ENCODE data around the gene RASGRF1. TPM values are rescaled to one million over a fixed set of nuclear protein-coding genes. Genes with fewer than 3 reads are reported as not detected.

The RASGRF1 gene
- total RNA-seq, 1 donor, result under 0.01 TPM

- H3K9me3 ChIP-seq (ENCODE audit: low read depth, low read length), result no peaks in the 10 kb centered on the region
- H2AFZ ChIP-seq (ENCODE audit: low read length), result no peak overlapping the region
- TF ChIP-seq CTCF (IDR thresholded peaks at IDR 0.05; ENCODE audit: extremely low read depth, low read depth, low read length), result no peak
- no peak overlapping the region for H3K4me2 ChIP-seq (ENCODE audit: insufficient read depth, low read length)
- no peak overlapping the region for H3K4me3 ChIP-seq (ENCODE audit: insufficient read depth, low read length)
- H3K36me3 ChIP-seq (ENCODE audit: insufficient read depth, low read length), result no peaks in the 10 kb centered on the region
- H4K20me1 ChIP-seq (ENCODE audit: insufficient read depth, low read length), result no peaks in the 10 kb centered on the region
- peaks cover 10% of the 10 kb centered on the region for H3K27me3 ChIP-seq (ENCODE audit: insufficient read depth, low read length)
- no peak for DNase-seq (ENCODE audit: insufficient read length, low spot score, missing footprints)
- H3K79me2 ChIP-seq (ENCODE audit: insufficient read depth, low read length), result no peaks in the 10 kb centered on the region
- H3K27ac ChIP-seq (ENCODE audit: low read depth, low read length), result no peak overlapping the region
- H3K4me1 ChIP-seq (ENCODE audit: insufficient read depth, low read length), result no peaks in the 10 kb centered on the region
Measured at GRCh38 chr15:79030470-79030869, 60.1 kb downstream of the RASGRF1 start.

GRCh38 chr15:79028411-79028964, 62.1 kb downstream of the RASGRF1 start:
- no peak for DNase-seq (ENCODE audit: insufficient read length, low spot score, missing footprints)
- H3K4me3 ChIP-seq (ENCODE audit: insufficient read depth, low read length), result no peak overlapping the region
- H3K4me1 ChIP-seq (ENCODE audit: insufficient read depth, low read length), result no peaks in the 10 kb centered on the region
- TF ChIP-seq CTCF (IDR thresholded peaks at IDR 0.05; ENCODE audit: extremely low read depth, low read depth, low read length), result peak; percentile 91
- peaks cover 6% of the 10 kb centered on the region for H3K27me3 ChIP-seq (ENCODE audit: insufficient read depth, low read length)
- H2AFZ ChIP-seq (ENCODE audit: low read length), result no peak overlapping the region
- H3K36me3 ChIP-seq (ENCODE audit: insufficient read depth, low read length), result no peaks in the 10 kb centered on the region
- H4K20me1 ChIP-seq (ENCODE audit: insufficient read depth, low read length), result no peaks in the 10 kb centered on the region
- H3K4me2 ChIP-seq (ENCODE audit: insufficient read depth, low read length), result no peak overlapping the region
- H3K27ac ChIP-seq (ENCODE audit: low read depth, low read length), result no peak overlapping the region
- H3K9me3 ChIP-seq (ENCODE audit: low read depth, low read length), result no peaks in the 10 kb centered on the region
- no peaks in the 10 kb centered on the region for H3K79me2 ChIP-seq (ENCODE audit: insufficient read depth, low read length)

- Histone ChIP-seq H3K9me3 (ENCODE audit: low read depth, low read length) (no peaks in the 10 kb centered on the region), H3K27ac (ENCODE audit: low read depth, low read length) (no peak overlapping the region), H4K20me1 (ENCODE audit: insufficient read depth, low read length) (no peaks in the 10 kb centered on the region), H3K4me1 (ENCODE audit: insufficient read depth, low read length) (no peaks in the 10 kb centered on the region), H3K4me3 (ENCODE audit: insufficient read depth, low read length) (no peak overlapping the region), H2AFZ (ENCODE audit: low read length) (no peak overlapping the region), H3K36me3 (ENCODE audit: insufficient read depth, low read length) (no peaks in the 10 kb centered on the region), H3K4me2 (ENCODE audit: insufficient read depth, low read length) (no peak overlapping the region), H3K79me2 (ENCODE audit: insufficient read depth, low read length) (no peaks in the 10 kb centered on the region), H3K27me3 (ENCODE audit: insufficient read depth, low read length) (peaks cover 6% of the 10 kb centered on the region)
- TF ChIP-seq CTCF (IDR thresholded peaks at IDR 0.05; ENCODE audit: extremely low read depth, low read depth, low read length), result no peak
- DNase-seq (ENCODE audit: insufficient read length, low spot score, missing footprints), result no peak
Measured at GRCh38 chr15:79027532-79028410, 62.8 kb downstream of the RASGRF1 start.

- Histone ChIP-seq H3K4me1 (ENCODE audit: insufficient read depth, low read length) (no peaks in the 10 kb centered on the region), H3K36me3 (ENCODE audit: insufficient read depth, low read length) (no peaks in the 10 kb centered on the region), H3K79me2 (ENCODE audit: insufficient read depth, low read length) (no peaks in the 10 kb centered on the region), H3K27ac (ENCODE audit: low read depth, low read length) (no peak overlapping the region), H3K9me3 (ENCODE audit: low read depth, low read length) (no peaks in the 10 kb centered on the region), H2AFZ (ENCODE audit: low read length) (no peak overlapping the region), H3K4me2 (ENCODE audit: insufficient read depth, low read length) (no peak overlapping the region), H3K27me3 (ENCODE audit: insufficient read depth, low read length) (peaks cover 6% of the 10 kb centered on the region), H4K20me1 (ENCODE audit: insufficient read depth, low read length) (no peaks in the 10 kb centered on the region), H3K4me3 (ENCODE audit: insufficient read depth, low read length) (no peak overlapping the region)
- no peak for DNase-seq (ENCODE audit: insufficient read length, low spot score, missing footprints)
- no peak for TF ChIP-seq CTCF (IDR thresholded peaks at IDR 0.05; ENCODE audit: extremely low read depth, low read depth, low read length)
Measured at GRCh38 chr15:79025802-79026201, 64.8 kb downstream of the RASGRF1 start.

Measured in osteoblast (primary cell).